Neural progenitor cell (in vitro differentiated cells): Measurements from ENCODE around the gene NR4A1. TPM values are rescaled to one million over a fixed set of nuclear protein-coding genes. Genes with fewer than 3 reads are reported as not detected.

Experiments used
- DNase-seq: peaks from one replicate; pipeline ENCODE4 v3.0.0-alpha.2; 2016; ENCODE audit warnings: low spot score
- H2AFZ ChIP-seq: fragments of 200-600 bp; sonication (generic); replicated peaks from 2 replicates; pipeline ENCODE4 v1.6.1; 2016; ENCODE audit warnings: antibody characterized with exemption
- H3F3A ChIP-seq: fragments of 200-600 bp; sonication (generic); 2 replicates; pipeline ENCODE4 v1.6.1; 2016; ENCODE audit warnings: antibody characterized with exemption, low read depth
- H3K27ac ChIP-seq: fragments of 200-600 bp; sonication (generic); 2 replicates; pipeline ENCODE4 v1.5.1; 2016; ENCODE audit warnings: mild to moderate bottlenecking
- H3K27me3 ChIP-seq: fragments of 200-600 bp; sonication (generic); 2 replicates; pipeline ENCODE4 v1.6.1; 2016; ENCODE audit warnings: mild to moderate bottlenecking, moderate library complexity
- H3K36me3 ChIP-seq: fragments of 200-600 bp; sonication (generic); 2 replicates; pipeline ENCODE4 v1.5.1; 2016
- H3K4me1 ChIP-seq: fragments of 200-600 bp; sonication (generic); 2 replicates; pipeline ENCODE4 v1.6.1; 2016; ENCODE audit warnings: mixed run types
- H3K4me2 ChIP-seq: fragments of 200-600 bp; sonication (generic); 2 replicates; pipeline ENCODE4 v1.6.1; 2016
- H3K4me3 ChIP-seq: fragments of 200-600 bp; sonication (generic); 2 replicates; pipeline ENCODE4 v1.5.1; 2016
- H3K79me2 ChIP-seq: fragments of 200-600 bp; sonication (generic); 2 replicates; pipeline ENCODE4 v1.6.1; 2016; ENCODE audit warnings: low read depth
- H3K9ac ChIP-seq: fragments of 200-600 bp; sonication (generic); 2 replicates; pipeline ENCODE4 v1.6.1; 2016
- H3K9me3 ChIP-seq: fragments of 200-600 bp; sonication (generic); 2 replicates; pipeline ENCODE4 v1.5.1; 2016; ENCODE audit warnings: low read depth
- H4K20me1 ChIP-seq: fragments of 200-600 bp; sonication (generic); 2 replicates; pipeline ENCODE4 v1.6.1; 2016; ENCODE audit warnings: low read depth
- H3K27ac Mint-ChIP-seq: 3 replicates; pipeline ENCODE4 v1.8.0; 2021; ENCODE audit warnings: mixed read lengths
- H3K27me3 Mint-ChIP-seq: 2 replicates; pipeline ENCODE4 v1.8.0; 2022; ENCODE audit warnings: low read depth, mild to moderate bottlenecking, inconsistent platforms, moderate library complexity, mixed read lengths; ENCODE audit not compliant: insufficient read depth
- H3K36me3 Mint-ChIP-seq: 3 replicates; pipeline ENCODE4 v1.8.0; 2021; ENCODE audit warnings: mixed read lengths
- H3K4me1 Mint-ChIP-seq: 3 replicates; pipeline ENCODE4 v1.8.0; 2021; ENCODE audit warnings: mixed read lengths
- H3K4me3 Mint-ChIP-seq: 3 replicates; pipeline ENCODE4 v1.8.0; 2021; ENCODE audit warnings: mild to moderate bottlenecking, moderate library complexity, mixed read lengths
- H3K9me3 Mint-ChIP-seq: 3 replicates; pipeline ENCODE4 v1.8.0; 2020; ENCODE audit warnings: mixed read lengths
- CTCF ChIP-seq: fragments of 200-600 bp; sonication (generic); IDR thresholded peaks from 2 replicates; pipeline ENCODE4 v1.5.1; 2017; ENCODE audit warnings: antibody characterized with exemption, mild to moderate bottlenecking
- EZH2 ChIP-seq: fragments of 200-600 bp; sonication (generic); IDR thresholded peaks from 2 replicates; pipeline ENCODE4 v1.6.1; 2017; ENCODE audit warnings: antibody characterized with exemption, mild to moderate bottlenecking, moderate library complexity
- EZH2phosphoT487 ChIP-seq: fragments of 200-600 bp; sonication (generic); IDR thresholded peaks from 2 replicates; pipeline ENCODE4 v1.6.1; 2017; ENCODE audit warnings: antibody characterized with exemption
- total RNA-seq: library from RNA; depleted of rRNA; stranded (reverse); fragments of >200 nt; gene quantifications from 2 replicates; pipeline ENCODE4 v1.2.3, GENCODE V29; 2015; ENCODE audit warnings: low replicate concordance

Gene NR4A1
- total RNA-seq, 1 donor from 2014 or later, result 8.2 TPM

- Mint-ChIP-seq H3K4me3 (peak overlapping the region; percentile 29), H3K4me1 (peaks cover 30% of the 10 kb centered on the region), H3K27ac (no peak overlapping the region), H3K36me3 (no peaks in the 10 kb centered on the region), H3K27me3 (peaks cover 9% of the 10 kb centered on the region), H3K9me3 (no peaks in the 10 kb centered on the region)
- no peak overlapping the region for H2AFZ ChIP-seq
- peaks cover 22% of the 10 kb centered on the region for H3K79me2 ChIP-seq
- peaks cover 10% of the 10 kb centered on the region for H3K4me1 ChIP-seq
- H3K27ac ChIP-seq, result no peak overlapping the region
- no peak overlapping the region for H3K9ac ChIP-seq
- no peaks in the 10 kb centered on the region for H3K36me3 ChIP-seq
- H4K20me1 ChIP-seq, result peaks cover 14% of the 10 kb centered on the region
- no peak overlapping the region for H3K4me3 ChIP-seq
- peaks cover 5% of the 10 kb centered on the region for H3F3A ChIP-seq
- no peak for TF ChIP-seq CTCF
- TF ChIP-seq EZH2, result no peak
- TF ChIP-seq EZH2phosphoT487, result no peak
- peaks cover 18% of the 10 kb centered on the region for H3K27me3 ChIP-seq
- H3K9me3 ChIP-seq, result no peaks in the 10 kb centered on the region
- no peak overlapping the region for H3K4me2 ChIP-seq
- DNase-seq, result no peak
Observed at GRCh38 chr12:52067081-52067374, 15.8 kb downstream of the NR4A1 start.

GRCh38 chr12:52069327-52070184, 18.3 kb downstream of the NR4A1 start, which contains the start of gene ATG101:
ATG101 (plus strand) TSS chr12:52069978; CDS start chr12:52073651, 3,673 bp downstream.
- peak within 1 kb of the TSS; percentile 97 for H3K9ac ChIP-seq
- H3K27me3 ChIP-seq, result peaks cover 18% of the 10 kb centered on the region
- peak within 1 kb of the TSS; percentile 97 for H3K27ac ChIP-seq
- peaks cover 5% of the 10 kb centered on the region for H3F3A ChIP-seq
- H3K9me3 Mint-ChIP-seq, result no peaks in the 10 kb centered on the region
- H3K79me2 ChIP-seq, result peaks cover 41% of the 10 kb centered on the region
- H3K4me3 Mint-ChIP-seq, result peak within 1 kb of the TSS; percentile 99
- H3K4me2 ChIP-seq, result peak within 1 kb of the TSS; percentile 99
- no peak for TF ChIP-seq EZH2
- peak; percentile 81 for TF ChIP-seq CTCF
- H3K4me1 ChIP-seq, result peaks cover 7% of the 10 kb centered on the region
- peak within 1 kb of the TSS; percentile 95 for H2AFZ ChIP-seq
- peak within 1 kb of the TSS; percentile 100 for H3K27ac Mint-ChIP-seq
- H3K4me1 Mint-ChIP-seq, result peaks cover 27% of the 10 kb centered on the region
- peaks cover 11% of the 10 kb centered on the region for H3K36me3 Mint-ChIP-seq
- DNase-seq, result peak; percentile 97
- H3K4me3 ChIP-seq, result peak within 1 kb of the TSS; percentile 97
- no peaks in the 10 kb centered on the region for H3K9me3 ChIP-seq
- peaks cover 9% of the 10 kb centered on the region for H3K27me3 Mint-ChIP-seq
- H3K36me3 ChIP-seq, result no peaks in the 10 kb centered on the region
- H4K20me1 ChIP-seq, result peaks cover 20% of the 10 kb centered on the region

GRCh38 chr12:52070185-52070925, 19.1 kb downstream of the NR4A1 start:
- Histone ChIP-seq H3K9ac (peak overlapping the region; percentile 97), H3K4me3 (peak overlapping the region; percentile 97), H3F3A (peaks cover 5% of the 10 kb centered on the region), H2AFZ (peak overlapping the region; percentile 95), H4K20me1 (peaks cover 24% of the 10 kb centered on the region), H3K9me3 (no peaks in the 10 kb centered on the region), H3K36me3 (no peaks in the 10 kb centered on the region), H3K27ac (peak overlapping the region; percentile 97), H3K4me1 (peaks cover 7% of the 10 kb centered on the region), H3K79me2 (peaks cover 41% of the 10 kb centered on the region), H3K4me2 (peak overlapping the region; percentile 99), H3K27me3 (peaks cover 18% of the 10 kb centered on the region)
- peaks cover 9% of the 10 kb centered on the region for H3K27me3 Mint-ChIP-seq
- no peaks in the 10 kb centered on the region for H3K9me3 Mint-ChIP-seq
- H3K36me3 Mint-ChIP-seq, result peaks cover 14% of the 10 kb centered on the region
- peak overlapping the region; percentile 92 for H3K27ac Mint-ChIP-seq
- TF ChIP-seq CTCF, result no peak
- TF ChIP-seq EZH2phosphoT487, result no peak
- no peak for TF ChIP-seq EZH2
- H3K4me1 Mint-ChIP-seq, result peaks cover 25% of the 10 kb centered on the region
- peak overlapping the region; percentile 99 for H3K4me3 Mint-ChIP-seq
- no peak for DNase-seq
